NCI-H82 (cell line): ENCODE results near the gene EPHA1.

Experiments
- DNase-seq: peaks from one replicate; lab custom pipeline; 2025; lab: John Stamatoyannopoulos, UW

The EPHA1 gene

DNA sequence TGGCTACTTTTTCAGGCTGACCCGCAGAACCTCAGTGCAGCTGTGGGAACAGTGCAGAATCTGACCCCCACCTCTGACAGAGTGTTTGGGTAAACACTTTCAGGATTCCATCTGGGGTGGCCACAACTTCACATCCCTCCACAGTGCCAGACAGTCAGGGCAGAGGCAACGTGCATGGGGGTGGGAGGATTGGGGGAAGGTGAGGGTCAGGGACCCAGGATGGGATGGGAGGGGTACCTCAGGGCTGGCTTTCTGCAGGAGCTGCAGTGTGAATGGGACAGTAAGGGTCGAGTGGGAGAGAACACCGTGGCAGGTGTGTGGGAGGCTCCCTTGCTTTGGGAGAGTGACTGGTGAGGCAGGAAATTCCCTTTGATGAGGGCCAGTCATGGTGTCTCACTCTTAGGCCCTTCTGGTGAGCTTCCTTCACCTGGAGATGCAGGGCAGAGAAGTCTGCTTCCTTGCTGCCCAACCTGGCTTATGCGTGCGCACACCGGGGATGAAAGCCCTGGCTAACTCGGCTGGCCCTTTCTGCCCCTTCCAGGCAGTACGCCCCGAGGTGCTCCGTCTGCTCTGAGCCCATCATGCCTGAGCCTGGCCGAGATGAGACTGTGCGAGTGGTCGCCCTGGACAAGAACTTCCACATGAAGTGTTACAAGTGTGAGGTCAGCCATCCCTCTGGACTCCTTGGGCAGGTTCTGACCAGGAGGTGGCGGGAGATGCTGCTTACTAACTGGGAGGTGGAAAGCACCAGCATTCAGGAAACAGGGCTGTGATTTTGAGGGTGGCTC lies 19.1 kb downstream of the EPHA1 start:
- no peak for DNase-seq

DNA sequence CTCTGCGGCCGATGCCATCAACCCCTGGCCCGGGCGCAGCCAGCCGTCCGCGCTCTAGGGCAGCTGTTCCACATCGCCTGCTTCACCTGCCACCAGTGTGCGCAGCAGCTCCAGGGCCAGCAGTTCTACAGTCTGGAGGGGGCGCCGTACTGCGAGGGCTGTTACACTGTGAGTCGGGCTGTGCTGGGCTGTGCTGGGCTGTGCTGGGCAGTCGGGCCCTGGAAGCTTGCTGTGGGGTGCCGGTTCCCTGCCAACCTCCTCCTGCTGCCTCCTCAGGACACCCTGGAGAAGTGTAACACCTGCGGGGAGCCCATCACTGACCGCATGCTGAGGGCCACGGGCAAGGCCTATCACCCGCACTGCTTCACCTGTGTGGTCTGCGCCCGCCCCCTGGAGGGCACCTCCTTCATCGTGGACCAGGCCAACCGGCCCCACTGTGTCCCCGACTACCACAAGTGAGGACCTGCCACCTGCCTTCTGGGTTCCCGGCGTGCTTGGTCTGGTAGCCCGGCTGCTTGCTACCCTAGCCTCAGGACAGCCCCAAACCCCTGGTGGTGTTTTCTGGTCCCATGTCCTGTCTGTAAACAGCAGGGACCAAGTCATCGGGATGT lies 20.1 kb downstream of the EPHA1 start:
- DNase-seq, result no peak

DNA sequence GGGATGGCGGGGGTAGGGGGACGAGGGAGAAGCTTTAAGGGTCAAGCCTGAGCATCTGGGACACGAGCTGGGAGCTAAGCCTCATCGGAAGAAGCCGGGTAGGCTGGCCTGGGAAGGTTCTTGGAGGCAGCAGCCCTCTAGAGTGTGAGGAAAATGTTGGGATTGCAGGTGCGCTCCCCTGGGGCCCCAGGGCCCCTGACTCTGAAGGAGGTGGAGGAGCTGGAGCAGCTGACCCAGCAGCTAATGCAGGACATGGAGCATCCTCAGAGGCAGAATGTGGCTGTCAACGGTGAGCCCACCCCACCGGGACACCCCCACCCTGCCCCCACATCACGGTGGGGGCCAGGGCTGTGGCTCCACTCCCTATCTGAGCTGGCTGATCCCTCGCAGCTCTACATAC lies 20.6 kb downstream of the EPHA1 start:
- DNase-seq, result no peak

DNA sequence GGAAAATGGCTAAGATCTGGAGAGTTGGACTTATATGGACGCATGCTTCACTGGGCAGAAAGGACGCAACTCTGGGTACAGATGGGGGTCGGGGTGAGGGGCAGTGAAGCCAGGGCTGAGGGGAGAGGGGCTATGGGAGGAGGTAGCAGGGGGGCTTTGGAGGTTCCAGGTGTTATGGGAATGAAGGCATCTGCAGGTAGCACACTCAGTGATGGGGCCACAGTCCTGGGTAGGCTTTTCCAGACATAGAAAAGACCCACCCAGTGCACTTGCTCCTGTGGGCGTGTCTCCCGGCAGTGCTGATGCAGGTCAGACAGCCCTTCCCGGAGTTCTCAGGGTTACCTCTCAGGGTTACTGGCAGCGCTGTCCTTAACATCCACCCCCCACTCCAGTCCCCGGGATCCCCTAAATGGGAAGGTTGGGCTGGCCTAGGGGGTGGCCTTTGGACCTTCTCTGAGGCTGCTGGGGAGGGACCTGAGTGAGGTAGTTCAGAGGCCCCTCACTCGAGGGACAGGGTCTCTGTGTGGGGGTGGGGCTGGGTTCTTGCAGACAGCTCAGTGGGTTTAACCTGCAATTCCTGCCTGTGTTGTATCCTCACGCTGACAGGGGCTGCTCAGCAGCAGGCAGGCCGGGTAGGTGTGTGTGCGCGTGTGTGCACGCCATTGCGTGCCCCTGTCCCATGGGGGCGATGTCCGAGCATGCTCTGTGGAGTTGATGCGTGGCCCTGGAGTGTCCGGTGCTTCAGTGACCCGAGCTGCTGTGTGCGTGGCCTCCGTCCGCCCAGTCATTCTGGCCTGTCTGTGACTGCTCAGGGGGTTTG lies 21.3 kb downstream of the EPHA1 start:
- DNase-seq, result no peak

DNA sequence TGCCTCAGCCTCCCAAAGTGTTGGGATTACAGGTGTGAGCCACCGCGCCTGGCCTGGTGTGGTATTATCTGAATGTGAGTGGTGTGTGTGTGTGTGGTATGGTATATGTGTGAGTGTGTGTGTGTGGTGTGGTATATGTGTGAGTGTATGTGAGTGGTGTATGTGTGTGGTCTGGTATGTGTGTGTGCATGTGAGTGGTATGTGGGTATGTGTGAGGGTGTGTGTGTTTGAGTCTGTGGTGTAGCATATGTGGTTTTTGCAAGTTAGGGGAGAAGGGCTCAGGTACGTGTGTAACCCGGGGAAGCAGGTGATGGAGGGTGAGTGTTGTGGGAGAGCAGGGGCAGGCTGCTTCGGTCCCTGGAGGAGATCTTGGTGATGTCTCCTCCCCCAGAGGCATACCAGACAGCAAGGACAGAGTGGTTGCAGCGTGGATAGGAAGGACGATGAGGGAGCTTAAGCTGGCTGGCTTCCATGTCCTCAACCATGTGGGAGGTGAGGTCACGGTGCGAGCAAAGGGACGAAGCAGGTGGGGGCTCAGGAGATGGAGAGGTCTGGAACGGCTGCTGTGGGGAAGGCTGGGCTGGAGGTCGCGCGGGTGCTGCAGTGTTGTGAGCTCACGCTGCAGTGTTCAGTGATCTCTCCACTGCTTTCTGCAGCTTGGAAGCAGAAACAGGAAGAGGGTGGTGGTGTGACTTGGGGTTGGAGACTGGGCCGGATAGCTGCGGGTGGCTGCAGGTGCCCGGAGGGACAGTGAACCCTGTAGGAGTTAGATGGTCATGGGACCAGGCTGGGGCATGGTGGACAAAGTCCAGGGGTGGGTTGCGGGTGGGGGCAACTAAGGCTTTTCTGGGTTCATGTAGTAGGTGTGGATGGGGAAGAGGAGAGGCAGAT lies 22.5 kb downstream of the EPHA1 start:
- DNase-seq, result no peak

DNA sequence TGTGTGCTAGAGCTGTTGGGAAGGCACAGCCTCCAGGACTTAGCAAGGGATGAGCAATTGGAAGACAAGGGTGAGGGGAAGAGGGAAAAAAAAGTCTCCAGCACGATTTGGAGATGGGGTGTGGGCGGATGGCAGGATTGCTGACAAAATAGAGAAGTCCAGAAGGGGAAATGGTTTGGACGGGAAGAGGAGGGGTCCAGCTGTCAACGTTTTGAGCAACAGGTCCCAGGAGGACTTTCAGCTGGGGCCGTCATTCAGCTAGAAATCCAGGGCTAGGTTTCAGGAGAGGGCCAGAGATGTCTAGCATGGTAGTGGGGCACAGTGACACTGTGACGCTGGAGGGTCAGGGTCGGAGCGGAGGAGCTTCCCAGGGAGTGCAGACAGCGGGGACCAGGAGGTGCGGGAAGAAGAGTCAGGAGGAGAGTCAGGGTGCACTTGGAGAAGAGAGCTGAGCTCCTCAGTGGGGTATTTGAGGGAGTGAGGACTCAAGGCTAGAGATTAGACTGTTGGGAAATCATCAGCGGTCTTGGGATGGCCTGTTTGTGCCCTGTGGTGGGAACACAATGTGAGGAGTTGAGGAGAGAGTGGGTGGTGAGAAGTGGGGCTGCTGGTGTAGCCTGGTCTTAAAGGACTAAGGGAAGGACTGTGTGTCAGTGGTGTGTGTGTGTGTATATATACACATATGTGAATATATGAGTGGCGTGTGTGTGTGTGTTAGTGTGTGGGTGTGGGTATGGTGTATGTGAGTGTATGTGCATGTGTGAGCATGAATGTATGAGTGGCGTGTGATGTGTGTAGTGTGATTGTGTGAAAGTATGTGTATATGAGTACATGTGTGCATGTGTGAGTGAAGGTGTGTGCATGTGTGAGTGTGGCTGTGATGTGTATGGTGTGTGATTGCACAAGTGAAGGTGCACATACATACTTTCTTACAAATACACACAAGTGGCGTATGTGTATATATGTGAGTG lies 23.7 kb downstream of the EPHA1 start:
- no peak for DNase-seq

DNA sequence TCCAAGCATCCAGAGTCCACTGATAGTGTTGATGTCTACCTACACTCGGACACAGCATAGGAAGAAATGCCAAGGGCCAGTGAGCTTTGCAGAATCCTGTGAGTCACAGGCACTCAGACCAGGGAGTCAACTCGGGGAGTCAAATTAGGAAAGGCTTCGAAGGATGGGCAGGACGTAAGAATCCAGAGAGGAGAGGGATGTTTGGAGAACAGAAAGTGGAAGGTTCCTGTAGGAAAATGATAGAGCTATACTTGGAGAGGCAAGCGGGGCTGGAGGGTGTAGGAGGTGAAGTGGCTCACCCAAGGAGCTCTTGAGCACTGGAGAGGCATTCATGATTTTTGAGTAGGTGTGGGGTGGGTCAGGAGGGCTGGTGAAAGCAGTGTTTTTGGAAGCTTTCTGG lies 24.5 kb downstream of the EPHA1 start:
- DNase-seq, result no peak

DNA sequence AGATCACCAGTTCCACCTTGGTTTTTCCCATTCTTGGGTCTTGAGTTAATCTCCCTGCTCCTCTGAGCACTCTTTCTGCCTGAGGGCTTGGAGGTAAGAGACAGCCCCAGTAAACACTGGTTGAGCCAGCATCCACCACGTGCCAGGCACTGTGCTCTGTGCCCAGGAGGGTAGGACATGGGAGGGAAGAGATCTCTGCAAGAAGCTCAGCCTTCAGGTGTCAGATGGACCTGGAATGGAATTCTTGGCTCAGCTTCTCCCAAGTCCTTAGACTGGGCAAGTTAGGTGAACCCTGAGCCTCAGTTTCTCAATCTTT lies 25.1 kb downstream of the EPHA1 start:
- DNase-seq, result no peak

DNA sequence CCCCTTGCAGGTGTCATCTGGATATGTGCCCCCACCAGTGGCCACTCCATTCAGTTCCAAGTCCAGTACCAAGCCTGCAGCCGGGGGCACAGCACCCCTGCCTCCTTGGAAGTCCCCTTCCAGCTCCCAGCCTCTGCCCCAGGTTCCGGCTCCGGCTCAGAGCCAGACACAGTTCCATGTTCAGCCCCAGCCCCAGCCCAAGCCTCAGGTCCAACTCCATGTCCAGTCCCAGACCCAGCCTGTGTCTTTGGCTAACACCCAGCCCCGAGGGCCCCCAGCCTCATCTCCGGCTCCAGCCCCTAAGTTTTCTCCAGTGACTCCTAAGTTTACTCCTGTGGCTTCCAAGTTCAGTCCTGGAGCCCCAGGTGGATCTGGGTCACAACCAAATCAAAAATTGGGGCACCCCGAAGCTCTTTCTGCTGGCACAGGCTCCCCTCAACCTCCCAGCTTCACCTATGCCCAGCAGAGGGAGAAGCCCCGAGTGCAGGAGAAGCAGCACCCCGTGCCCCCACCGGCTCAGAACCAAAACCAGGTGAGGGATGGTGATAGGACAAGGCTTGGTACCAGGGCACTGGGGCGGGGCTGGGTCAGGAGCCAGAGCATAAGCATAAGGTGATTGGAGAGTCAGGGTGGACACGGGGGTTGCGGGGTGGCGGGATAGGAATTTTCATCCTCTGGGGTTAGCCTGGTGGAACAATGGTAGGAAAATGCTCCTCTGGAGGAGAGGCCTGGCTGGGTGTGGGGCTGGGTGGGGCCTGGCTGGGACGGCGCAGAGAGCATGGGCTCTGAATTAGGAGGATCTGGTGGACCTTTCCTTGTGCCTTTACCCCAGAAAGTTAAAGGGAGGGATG lies 25.6 kb downstream of the EPHA1 start:
- DNase-seq, result no peak

DNA sequence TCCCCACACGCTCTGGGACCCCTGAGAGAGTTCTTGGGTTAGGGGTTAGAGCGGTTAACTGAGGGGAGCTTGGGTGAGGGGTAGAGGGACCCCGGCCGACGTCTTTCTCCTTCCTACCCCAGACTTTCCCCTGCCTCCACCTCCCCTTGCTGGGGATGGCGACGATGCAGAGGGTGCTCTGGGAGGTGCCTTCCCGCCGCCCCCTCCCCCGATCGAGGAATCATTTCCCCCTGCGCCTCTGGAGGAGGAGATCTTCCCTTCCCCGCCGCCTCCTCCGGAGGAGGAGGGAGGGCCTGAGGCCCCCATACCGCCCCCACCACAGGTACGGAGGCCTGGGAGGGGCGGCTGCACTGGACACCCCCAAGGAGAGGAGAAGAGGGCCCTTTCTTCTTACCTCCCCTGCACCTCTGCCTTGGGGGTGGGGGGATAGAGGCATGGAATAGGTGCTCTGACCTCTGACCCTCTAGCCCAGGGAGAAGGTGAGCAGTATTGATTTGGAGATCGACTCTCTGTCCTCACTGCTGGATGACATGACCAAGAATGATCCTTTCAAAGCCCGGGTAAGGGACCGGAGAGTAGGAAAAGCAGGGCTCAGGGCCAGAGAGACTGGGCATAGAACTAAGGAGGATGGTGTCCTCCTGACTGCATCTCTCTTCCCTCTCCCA lies 26.4 kb downstream of the EPHA1 start:
- DNase-seq, result peak; percentile 12

DNA sequence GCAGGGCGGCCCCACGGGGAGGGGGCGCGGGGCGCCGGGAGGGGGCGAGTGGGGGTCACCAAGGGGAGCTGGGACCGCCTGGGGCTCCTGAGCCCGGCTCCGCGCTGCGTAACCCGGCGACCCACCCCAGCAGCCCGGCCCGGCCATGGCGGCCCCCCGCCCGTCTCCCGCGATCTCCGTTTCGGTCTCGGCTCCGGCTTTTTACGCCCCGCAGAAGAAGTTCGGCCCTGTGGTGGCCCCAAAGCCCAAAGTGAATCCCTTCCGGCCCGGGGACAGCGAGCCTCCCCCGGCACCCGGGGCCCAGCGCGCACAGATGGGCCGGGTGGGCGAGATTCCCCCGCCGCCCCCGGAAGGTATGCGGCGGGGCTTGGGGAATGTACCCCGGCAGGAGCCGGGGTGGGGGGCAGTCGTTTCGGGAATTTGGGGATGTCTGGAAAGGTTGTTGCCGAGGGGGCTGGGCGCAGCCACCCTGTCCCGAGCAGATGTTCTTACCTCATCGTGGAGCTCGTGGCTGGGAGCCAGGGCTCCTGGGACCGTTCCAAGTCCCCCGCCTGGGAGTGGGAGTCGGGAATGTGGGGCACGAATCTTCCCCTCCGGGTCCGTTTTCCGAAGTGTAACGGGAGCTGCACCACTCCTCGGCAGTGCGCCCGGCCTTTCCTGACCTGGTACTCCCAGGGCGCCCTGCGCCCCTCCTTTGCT lies 27.1 kb downstream of the EPHA1 start:
- peak; percentile 25 for DNase-seq

DNA sequence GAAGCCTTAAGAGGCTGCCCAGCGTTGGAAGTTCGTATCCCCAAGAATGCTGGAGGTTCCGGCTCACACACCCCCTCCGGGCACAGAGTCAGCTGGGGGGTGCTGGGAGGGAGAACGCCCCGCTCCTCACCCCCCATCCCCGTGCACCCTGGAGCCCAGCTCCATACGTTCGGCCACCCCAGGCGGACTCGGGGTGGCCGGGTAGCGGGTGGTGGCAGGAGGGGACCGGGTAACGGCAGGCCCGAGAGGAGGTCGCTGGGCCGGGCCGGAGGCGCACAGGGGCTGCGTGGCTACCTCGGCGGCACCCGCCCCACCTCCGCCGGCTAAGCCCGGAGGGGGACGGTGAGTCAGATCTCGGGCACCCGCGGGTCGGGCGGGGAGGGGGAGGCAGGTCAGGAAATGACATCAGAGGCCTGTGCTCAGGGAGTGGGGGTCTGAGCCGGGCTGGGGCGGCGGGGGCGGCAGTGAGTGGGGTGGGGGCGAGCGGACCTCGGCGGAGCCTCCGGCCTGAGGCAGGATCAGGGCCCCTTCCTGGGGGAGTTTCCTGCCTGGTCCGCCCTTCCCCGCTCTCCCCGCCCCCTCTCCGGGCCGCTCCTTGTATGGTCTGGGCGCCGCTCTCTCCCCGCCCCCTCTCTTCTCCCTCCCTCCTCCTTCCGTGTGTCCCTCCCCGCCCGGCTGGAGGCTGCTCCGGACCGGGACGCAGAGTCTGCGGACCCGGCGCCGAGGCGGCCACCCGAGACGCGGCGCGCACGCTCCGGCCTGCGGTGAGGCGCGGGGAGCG lies 27.8 kb downstream of the EPHA1 start, which contains the start of gene ZYX:
TSS of gene ZYX (plus strand) at position 700 of the 781 bp plus-strand sequence. CDS start 227 bp downstream, outside the sequence.
- DNase-seq, result peak; percentile 88

DNA sequence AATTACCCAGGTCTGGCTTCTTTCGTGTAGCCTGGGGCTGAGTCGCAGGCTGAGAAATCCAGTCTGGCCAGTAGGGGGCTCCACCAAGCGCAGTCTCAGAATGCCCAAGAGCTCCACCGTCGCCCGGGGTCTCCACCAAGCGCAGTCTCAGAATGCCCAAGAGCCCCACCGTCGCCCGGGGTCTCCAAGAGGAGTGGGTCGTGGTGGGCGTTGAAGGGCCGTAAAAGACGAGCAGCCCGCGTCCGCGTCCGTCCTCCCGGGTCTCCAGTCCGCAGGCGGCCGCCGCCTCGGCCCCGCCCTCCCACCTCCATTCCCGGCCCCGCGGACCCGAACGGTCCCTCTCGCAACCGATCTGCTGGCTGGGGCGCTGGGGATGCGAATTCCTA lies 28.4 kb downstream of the EPHA1 start:
- peak; percentile 87 for DNase-seq

DNA sequence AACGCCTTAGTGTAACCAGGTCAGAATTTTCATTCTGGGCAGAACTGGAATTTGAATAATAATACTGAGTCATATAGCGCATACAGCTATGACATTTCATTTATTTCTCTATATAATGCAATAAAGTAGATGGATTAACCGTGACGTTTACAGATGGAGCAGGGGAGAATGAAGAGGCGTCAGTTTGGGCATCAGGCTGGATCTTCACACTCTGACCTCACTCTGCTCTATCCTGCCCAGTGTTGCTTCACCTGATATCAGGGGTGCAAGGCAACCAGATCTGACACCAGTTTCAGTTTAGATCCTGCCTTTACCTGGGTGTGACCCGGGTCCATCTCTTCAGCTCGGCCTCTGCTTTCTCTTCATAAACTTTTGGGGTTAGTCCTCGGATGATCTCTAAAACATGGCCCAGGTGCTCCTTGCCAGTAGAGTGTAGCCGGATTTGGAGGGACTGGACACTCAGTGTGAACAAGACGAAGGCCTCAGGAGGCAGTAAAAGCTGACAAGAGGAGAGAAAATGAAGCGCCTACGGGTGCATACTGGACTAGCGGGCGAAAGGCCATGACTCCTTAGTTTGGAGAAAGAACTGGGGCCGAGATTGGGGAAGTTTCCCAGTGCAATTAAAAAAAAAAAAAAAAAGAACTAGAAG lies 28.9 kb downstream of the EPHA1 start:
- DNase-seq, result no peak

DNA sequence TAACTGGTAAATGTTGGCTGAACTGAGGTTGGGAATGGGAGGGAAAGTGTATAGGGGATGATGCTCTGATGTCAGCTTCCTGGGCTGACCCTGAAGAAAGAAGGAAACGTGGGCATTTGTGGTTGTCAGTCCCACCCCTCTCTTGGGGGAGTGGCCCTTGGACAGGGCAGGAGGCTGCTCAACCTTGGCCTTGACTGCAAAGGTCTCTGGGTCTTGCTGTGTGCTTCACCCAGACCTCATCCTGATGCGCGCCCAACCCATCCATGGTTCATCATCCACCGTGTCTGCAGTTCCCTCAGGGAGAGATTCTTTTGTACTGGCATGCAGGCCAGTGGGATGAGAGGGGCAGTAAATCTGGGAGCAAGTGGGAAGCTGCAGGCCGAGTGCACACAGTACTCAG lies 32.3 kb downstream of the EPHA1 start:
- no peak for DNase-seq

DNA sequence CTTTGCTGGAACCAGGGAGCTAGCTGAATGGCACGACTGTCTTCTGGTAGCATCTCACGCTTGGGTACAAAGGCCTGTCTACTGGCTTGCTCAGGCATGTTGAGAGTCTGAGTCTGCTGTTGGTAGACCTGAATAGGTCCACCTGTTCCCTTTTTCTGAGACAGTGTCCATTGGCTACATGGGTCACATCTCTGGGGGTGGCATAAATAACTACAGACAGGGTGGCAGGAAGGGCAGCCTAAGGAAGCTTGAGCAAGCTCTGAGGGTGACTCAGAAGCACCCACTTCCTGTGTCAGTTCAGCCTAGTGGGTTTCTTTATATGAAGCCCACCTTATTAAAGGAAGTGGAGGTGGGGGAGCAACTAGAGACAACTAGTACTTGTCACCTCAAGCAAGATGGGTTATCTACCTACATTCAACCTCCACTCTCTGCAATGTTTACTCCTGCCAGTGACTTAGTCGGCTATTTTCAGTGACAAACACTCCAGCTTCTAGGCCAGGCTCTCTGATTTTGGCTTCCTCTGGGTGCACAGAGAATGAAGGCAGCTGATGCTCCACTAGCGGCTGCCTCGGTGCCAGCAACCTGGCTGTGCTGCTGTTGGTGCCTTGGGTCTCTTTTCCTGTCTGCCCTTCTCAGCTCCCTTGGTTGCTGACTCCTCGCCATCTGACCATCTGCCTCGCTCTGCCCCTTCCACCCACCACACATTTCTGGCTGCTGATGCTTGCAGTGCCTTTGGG lies 33.2 kb downstream of the EPHA1 start:
- DNase-seq, result no peak

DNA sequence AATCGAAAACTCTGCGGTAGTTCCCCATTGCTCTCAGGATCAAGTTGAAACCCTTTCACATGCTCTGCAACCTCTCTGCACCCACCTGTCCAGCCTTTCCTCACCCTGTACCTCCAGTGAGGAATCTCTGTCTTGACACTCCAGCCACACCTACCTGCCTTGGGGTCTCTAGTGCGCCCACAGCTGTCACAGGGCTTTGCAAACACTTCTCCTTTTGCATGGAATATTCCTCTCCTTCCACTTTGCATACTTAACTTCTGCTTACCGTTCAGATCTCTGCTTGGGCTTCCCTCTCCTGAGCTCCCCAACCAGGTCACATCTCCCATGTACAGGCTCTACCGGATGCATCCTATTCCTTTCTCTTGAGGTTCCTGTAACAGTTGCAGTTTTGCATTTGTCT lies 34.1 kb downstream of the EPHA1 start:
- DNase-seq, result no peak
